Measurements from ENCODE around the gene LMO2. TPM values are rescaled to one million over a fixed set of nuclear protein-coding genes. Genes with fewer than 3 reads are reported as not detected.

LMO2 gene
- total RNA-seq, 1 donor: 28.4 TPM

GRCh38 chr11:33885338-33886005 lies 6.4 kb downstream of the LMO2 start:
- Histone ChIP-seq H3K27me3 (ENCODE audit: insufficient read depth, low read length) (peaks cover 20% of the 10 kb centered on the region), H3K4me3 (ENCODE audit: low read length) (no peak overlapping the region), H3K4me1 (ENCODE audit: insufficient read depth, low read length) (peaks cover 82% of the 10 kb centered on the region), H3K9me3 (ENCODE audit: low read depth, low read length) (no peaks in the 10 kb centered on the region)

- peaks cover 74% of the 10 kb centered on the region for H3K4me1 ChIP-seq (ENCODE audit: insufficient read depth, low read length)
- H3K27me3 ChIP-seq (ENCODE audit: insufficient read depth, low read length): peaks cover 15% of the 10 kb centered on the region
- no peak overlapping the region for H3K4me3 ChIP-seq (ENCODE audit: low read length)
- no peaks in the 10 kb centered on the region for H3K9me3 ChIP-seq (ENCODE audit: low read depth, low read length)
Measured at GRCh38 chr11:33884601-33885000, 7.3 kb downstream of the LMO2 start.

- H3K4me3 ChIP-seq (ENCODE audit: low read length): no peak overlapping the region
- no peaks in the 10 kb centered on the region for H3K9me3 ChIP-seq (ENCODE audit: low read depth, low read length)
- peaks cover 10% of the 10 kb centered on the region for H3K27me3 ChIP-seq (ENCODE audit: insufficient read depth, low read length)
- H3K4me1 ChIP-seq (ENCODE audit: insufficient read depth, low read length): peaks cover 68% of the 10 kb centered on the region
Measured at GRCh38 chr11:33884035-33884434, 7.8 kb downstream of the LMO2 start.

GRCh38 chr11:33881651-33882503 lies 10.0 kb downstream of the LMO2 start:
- Histone ChIP-seq H3K4me1 (ENCODE audit: insufficient read depth, low read length) (peaks cover 58% of the 10 kb centered on the region), H3K4me3 (ENCODE audit: low read length) (no peak overlapping the region)

GRCh38 chr11:33880979-33881378 lies 10.9 kb downstream of the LMO2 start:
- Histone ChIP-seq H3K27me3 (ENCODE audit: insufficient read depth, low read length) (peaks cover 2% of the 10 kb centered on the region), H3K4me1 (ENCODE audit: insufficient read depth, low read length) (peaks cover 51% of the 10 kb centered on the region), H3K9me3 (ENCODE audit: low read depth, low read length) (no peaks in the 10 kb centered on the region), H3K4me3 (ENCODE audit: low read length) (no peak overlapping the region)

More at GRCh38 chr11:33881651-33882503, 10.0 kb downstream of the LMO2 start:
- Histone ChIP-seq H3K9me3 (ENCODE audit: low read depth, low read length) (no peaks in the 10 kb centered on the region), H3K27me3 (ENCODE audit: insufficient read depth, low read length) (peaks cover 2% of the 10 kb centered on the region)

- Histone ChIP-seq H3K9me3 (ENCODE audit: low read depth, low read length) (no peaks in the 10 kb centered on the region), H3K27me3 (ENCODE audit: insufficient read depth, low read length) (no peaks in the 10 kb centered on the region), H3K4me1 (ENCODE audit: insufficient read depth, low read length) (peaks cover 49% of the 10 kb centered on the region), H3K4me3 (ENCODE audit: low read length) (no peak overlapping the region)
Measured at GRCh38 chr11:33879375-33879774, 12.5 kb downstream of the LMO2 start.

- Histone ChIP-seq H3K9me3 (ENCODE audit: low read depth, low read length) (no peaks in the 10 kb centered on the region), H3K4me3 (ENCODE audit: low read length) (no peak overlapping the region), H3K27me3 (ENCODE audit: insufficient read depth, low read length) (no peaks in the 10 kb centered on the region), H3K4me1 (ENCODE audit: insufficient read depth, low read length) (peaks cover 56% of the 10 kb centered on the region)
Measured at GRCh38 chr11:33877038-33877437, 14.8 kb downstream of the LMO2 start.

GRCh38 chr11:33875621-33876294 lies 16.1 kb downstream of the LMO2 start:
- Histone ChIP-seq H3K4me1 (ENCODE audit: insufficient read depth, low read length) (peaks cover 56% of the 10 kb centered on the region), H3K4me3 (ENCODE audit: low read length) (no peak overlapping the region), H3K9me3 (ENCODE audit: low read depth, low read length) (no peaks in the 10 kb centered on the region), H3K27me3 (ENCODE audit: insufficient read depth, low read length) (peaks cover 2% of the 10 kb centered on the region)

GRCh38 chr11:33874910-33875490 lies 16.9 kb downstream of the LMO2 start:
- H3K27me3 ChIP-seq (ENCODE audit: insufficient read depth, low read length): peaks cover 5% of the 10 kb centered on the region
- no peaks in the 10 kb centered on the region for H3K9me3 ChIP-seq (ENCODE audit: low read depth, low read length)
- H3K4me3 ChIP-seq (ENCODE audit: low read length): no peak overlapping the region
- H3K4me1 ChIP-seq (ENCODE audit: insufficient read depth, low read length): peaks cover 61% of the 10 kb centered on the region

- Histone ChIP-seq H3K27me3 (ENCODE audit: insufficient read depth, low read length) (peaks cover 5% of the 10 kb centered on the region), H3K4me3 (ENCODE audit: low read length) (no peak overlapping the region), H3K9me3 (ENCODE audit: low read depth, low read length) (no peaks in the 10 kb centered on the region), H3K4me1 (ENCODE audit: insufficient read depth, low read length) (peaks cover 62% of the 10 kb centered on the region)
Measured at GRCh38 chr11:33874433-33874832, 17.4 kb downstream of the LMO2 start.

GRCh38 chr11:33869481-33870422 lies 22.1 kb downstream of the LMO2 start:
- peaks cover 87% of the 10 kb centered on the region for H3K4me1 ChIP-seq (ENCODE audit: insufficient read depth, low read length)
- H3K27me3 ChIP-seq (ENCODE audit: insufficient read depth, low read length): peaks cover 5% of the 10 kb centered on the region

GRCh38 chr11:33868647-33869461 lies 23.0 kb downstream of the LMO2 start:
- Histone ChIP-seq H3K27me3 (ENCODE audit: insufficient read depth, low read length) (peaks cover 5% of the 10 kb centered on the region), H3K4me1 (ENCODE audit: insufficient read depth, low read length) (peaks cover 83% of the 10 kb centered on the region), H3K4me3 (ENCODE audit: low read length) (peak overlapping the region; percentile 67), H3K9me3 (ENCODE audit: low read depth, low read length) (no peaks in the 10 kb centered on the region)

More at GRCh38 chr11:33869481-33870422, 22.1 kb downstream of the LMO2 start:
- H3K9me3 ChIP-seq (ENCODE audit: low read depth, low read length): no peaks in the 10 kb centered on the region
- peak overlapping the region; percentile 67 for H3K4me3 ChIP-seq (ENCODE audit: low read length)

GRCh38 chr11:33867996-33868646 lies 23.8 kb downstream of the LMO2 start:
- Histone ChIP-seq H3K4me3 (ENCODE audit: low read length) (peak overlapping the region; percentile 67), H3K27me3 (ENCODE audit: insufficient read depth, low read length) (peaks cover 5% of the 10 kb centered on the region), H3K9me3 (ENCODE audit: low read depth, low read length) (no peaks in the 10 kb centered on the region), H3K4me1 (ENCODE audit: insufficient read depth, low read length) (peaks cover 76% of the 10 kb centered on the region)

All from mononuclear cell (primary cell).